ENCODE results near the gene FAM167B.

Gene FAM167B

GRCh38 chr1:32246888-32247273 lies at the start of gene FAM167B:
Gene FAM167B (plus strand): TSS chr1:32247222. CDS start chr1:32247422, 200 bp downstream.
- DNase-seq, result no peak

- DNase-seq, result no peak
These were observed 49.2 kb upstream of the FAM167B start for GRCh38 chr1:32197837-32198236.

DNA sequence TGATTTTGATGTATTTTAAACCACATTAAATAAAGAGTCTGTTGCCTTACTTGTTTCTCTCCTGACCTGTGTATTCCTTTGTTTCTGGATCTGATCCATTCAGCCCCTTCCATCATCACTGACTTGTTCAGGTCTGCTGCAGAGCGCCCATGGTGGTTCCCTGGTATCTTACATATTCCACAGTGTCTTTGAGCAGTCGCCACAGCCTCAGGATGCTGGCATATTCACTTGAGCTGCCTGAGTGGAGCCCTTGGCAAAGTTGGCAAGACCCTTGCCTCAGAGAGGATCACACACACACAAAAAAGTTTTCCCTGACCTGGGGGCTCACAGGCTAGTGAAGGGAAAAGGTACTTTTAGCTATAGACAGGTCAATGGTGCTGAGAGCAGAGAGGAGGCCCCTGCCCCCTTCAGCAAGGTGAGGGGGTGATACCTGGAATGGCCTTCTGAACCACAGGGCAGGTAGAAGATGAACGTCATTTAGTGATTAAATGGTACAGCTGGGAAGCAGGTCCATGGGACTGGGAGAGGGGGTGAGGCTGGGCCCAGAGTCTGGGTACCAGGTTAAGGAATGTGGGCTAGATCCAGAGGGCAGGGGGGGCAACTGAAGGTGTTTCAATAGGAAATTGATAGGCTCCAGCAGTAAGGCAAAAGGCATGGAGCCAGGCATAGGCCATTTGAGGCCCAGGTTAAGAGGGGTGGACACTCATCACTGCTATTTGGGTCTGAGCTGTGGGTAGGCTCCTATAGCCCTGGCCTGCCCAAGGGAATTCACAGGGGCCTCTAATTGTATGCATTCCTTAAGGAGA lies 48.6 kb upstream of the FAM167B start:
- no peak for DNase-seq

GRCh38 chr1:32199043-32199716 lies 47.8 kb upstream of the FAM167B start:
- no peak for DNase-seq

GRCh38 chr1:32199717-32200072 lies 47.3 kb upstream of the FAM167B start:
- no peak for DNase-seq

DNA sequence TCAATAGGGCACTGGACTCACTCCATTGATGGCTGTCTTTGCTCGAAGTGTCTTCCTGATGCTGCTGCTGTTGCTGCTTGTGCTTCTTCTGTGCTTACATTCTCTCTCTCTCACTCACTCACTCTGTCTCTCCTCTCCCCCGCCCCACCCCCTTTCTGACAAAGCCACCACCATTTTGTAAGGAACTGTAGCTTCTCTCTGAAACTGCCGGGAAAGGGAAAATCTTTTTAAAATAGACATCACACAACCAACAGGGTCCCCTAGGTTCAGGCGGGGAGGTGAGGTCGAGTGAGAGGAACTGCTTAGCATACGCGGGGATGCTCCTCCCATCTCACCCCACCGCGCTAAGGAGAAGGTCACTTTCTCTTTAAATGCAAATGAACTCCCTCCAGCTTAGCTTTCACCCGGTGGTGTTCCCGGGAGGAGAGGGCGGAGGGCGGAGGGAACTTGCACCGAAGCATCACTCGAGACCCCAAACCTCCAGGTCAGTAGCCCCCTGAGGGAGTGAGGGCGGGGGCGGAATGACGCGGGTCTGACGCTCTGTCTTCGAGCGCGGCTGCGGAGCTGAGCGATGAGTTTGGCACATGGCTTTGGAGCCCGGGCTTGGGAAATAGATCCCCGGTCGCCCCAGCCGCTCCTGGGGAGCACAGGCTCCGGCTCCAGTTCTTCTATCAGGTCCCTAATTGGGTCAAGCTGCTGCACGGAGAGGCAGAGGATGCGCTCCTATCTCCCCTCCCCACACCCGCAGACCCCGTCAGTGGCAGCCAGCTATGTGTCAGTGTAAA lies 46.6 kb upstream of the FAM167B start, which contains the start of gene CCDC28B:
TSS of gene CCDC28B (plus strand) at position 370 of the 785 bp plus-strand sequence. CDS start 1,341 bp downstream, outside the sequence.
- DNase-seq, result peak; percentile 31

DNA sequence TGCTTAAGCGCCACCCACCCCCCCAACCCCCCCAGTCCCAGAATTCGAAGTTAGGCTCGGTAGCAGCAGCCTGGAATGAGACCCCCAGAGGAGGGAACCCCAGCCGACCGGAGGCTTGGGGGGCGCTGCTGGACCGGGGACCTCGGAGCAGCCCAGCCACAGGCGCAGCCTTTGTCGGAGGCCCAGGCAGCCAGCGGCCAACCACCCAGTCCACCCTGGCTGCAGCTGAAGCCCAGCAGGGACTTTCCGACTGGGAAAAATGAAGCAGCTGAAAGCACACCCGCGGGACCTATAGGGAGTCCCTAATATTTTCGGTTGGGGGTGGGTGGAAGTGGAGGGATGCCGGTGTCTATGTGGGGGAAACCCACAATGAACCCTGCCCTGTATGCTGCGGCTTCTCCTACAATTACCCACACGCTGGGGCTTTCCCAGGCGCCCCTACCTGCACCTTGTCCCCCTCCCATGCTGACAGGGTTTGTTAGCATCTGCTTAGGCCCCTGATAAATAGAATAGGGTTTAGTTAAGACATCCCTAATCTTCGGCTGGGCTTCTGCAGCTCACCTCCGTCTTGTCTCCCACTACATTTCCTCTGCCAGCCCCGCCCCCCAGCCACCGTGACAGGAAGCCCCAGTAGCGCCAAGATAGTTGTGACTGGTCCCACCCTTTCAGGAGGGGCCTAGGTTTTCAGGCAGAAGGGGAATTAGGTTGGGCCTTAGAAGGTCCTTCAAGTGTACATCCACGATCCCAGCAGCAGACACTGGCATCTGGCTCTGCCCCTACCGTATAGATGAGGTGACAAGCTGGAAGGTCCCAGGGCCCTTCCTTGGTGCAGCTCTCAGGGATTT lies 45.8 kb upstream of the FAM167B start:
- DNase-seq, result no peak

GRCh38 chr1:32204943-32205361 lies 42.1 kb upstream of the FAM167B start:
- DNase-seq, result no peak

DNA sequence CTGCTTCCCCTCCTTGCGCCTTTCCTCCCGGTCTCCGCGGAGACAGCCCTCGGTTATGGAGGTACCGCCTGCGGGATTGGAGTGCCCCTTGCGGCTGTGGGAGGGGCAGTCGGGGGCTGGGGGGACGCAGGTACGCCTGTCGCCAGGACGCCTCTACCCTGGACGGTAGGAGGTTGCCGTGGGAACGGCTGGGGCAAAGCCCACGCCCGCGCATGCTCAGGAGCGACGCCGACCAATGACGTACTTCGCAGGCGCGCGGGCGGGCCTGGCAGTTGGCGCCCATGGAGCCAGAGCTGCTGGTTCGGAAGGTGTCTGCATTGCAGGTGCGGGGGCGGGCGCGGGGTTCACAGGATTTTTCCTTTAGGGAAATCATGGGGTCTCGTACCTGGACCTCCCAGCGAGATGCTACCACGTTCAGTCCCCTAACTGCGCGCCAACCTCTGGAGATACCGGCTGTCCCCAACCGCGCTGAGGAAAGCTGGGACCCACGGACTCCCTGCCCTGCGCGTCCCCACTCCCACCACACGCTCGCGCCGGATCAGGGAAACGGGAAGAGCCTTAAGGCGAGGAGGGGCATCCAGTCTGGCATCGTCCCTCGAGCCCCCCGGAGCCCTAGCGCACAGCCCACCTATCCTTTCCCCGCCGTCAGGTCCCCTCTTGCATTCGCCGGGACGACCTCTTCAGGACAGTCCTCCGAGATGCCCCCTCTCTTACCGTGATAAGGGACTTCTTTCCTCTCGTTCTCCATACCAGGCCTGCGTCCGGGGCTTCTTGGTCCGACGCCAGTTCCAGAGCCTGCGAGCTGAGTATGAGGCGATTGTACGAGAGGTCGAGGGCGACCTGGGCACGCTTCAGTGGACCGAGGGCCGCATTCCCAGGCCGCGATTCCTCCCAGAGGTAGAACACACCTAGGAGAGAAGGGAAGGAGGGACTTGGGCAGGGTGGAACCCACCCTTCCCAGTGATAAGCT lies 41.3 kb upstream of the FAM167B start, which contains the start of gene IQCC:
TSS of gene IQCC (plus strand) at position 271 of the 970 bp plus-strand sequence. CDS start at position 282, 11 bp downstream.
- peak; percentile 37 for DNase-seq

GRCh38 chr1:32208469-32208868 lies 38.6 kb upstream of the FAM167B start:
- no peak for DNase-seq

GRCh38 chr1:32208891-32209328 lies 38.1 kb upstream of the FAM167B start, which contains the start of gene DCDC2B:
Gene DCDC2B (plus strand): TSS chr1:32209089. CDS start chr1:32209094, 5 bp downstream.
- DNase-seq, result peak; percentile 66

DNA sequence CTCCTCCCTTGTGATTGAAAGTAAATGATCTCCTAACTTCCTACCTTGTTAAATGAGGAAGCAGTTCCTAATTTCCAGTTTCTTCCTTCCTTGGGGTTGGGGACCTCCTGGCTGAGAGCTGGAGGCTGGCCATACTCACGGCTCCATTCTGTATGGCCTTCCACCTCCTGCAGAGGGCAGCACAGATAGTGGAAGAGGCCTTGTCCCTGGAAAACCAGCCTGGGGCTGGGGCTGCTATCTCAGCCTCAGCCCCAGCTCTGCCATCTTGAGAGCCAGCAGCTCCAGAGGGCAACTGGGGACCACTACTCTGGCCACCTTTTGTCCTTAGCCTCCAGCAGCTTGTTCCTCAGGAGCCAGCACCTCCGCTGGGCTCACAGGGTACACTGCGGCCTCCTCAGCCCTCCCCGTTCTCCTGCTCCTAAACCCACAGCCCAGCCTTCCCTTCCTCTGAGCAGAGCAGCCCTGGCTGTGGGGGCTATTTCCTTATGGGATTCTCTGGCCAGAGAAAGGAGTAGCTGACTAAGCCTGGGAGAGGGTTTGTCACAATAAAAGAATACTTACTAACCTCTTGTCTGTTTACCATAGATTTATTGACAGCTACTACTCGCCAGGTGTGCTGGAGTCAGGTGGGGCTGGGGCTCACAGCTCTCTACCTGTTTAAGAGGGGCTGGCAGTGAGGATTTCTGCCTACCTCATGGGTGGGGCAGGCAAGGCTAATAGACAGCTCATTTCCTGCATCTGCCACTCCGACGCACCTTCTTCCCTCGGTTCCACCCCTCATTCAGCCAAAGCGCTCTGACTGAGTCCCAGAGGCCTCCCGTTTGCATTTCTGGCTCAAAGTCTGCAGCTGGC lies 31.2 kb upstream of the FAM167B start:
- DNase-seq, result no peak

- DNase-seq, result no peak
These were observed 30.5 kb upstream of the FAM167B start for GRCh38 chr1:32216566-32216965.

DNA sequence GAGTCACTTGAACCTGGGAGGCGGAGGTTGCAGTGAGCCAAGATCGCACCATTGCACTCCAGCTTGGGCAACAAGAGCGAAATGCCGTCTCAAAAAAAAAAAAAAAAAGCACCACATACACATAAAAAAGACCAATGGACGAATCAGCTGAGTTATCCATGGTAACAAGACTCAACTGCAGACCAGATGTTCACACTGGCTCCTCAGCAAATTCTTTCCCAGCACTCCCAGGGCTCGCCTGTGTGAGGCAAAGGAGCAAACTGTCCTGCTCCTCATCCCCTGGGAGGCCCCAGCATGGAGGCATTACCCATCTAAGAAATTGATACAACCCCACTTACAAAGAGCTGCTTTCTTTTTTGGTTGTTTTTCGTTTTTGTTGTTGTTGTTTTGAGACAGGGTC lies 28.0 kb upstream of the FAM167B start:
- DNase-seq, result no peak

DNA sequence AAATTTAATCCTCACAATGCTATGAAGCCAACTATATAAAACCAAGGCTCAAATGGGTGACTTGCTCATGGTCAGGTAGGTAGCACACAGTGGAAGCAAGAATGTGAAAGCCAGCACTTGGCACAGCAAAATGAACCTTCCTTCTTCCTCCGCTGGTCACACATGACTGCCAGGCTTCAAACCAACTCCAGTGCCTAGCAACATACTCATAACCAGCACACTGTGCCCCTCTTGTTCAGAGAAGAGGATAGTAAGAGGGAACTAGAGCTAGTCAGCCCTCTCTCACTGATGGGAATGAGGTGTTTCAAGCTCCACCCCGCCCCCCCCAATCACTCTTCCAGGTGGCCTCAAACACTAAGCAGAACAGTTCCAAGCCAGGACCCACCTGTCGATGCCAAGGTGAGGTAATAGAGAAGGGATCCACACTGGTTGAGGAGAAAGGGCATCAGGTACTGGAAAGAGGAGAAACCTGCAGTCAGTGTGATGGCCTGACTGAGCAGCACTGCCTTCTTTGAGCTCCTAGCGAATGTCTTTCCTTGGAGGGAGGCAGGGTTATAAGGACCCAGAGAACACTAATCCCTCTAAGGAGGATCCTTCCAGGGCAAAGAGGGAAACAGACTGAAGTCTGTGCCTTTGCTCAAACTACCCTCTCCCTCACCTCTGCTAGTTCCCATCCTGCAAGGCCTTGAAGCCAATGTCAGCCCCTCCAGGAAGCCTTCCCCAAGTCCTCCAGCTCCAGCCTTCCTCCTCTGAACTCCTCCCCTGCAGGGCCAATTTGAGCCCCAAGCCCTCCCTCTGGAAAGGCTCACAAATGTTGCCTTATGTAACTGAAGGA lies 26.1 kb upstream of the FAM167B start:
- no peak for DNase-seq

GRCh38 chr1:32221581-32221979 lies 25.4 kb upstream of the FAM167B start:
- no peak for DNase-seq

DNA sequence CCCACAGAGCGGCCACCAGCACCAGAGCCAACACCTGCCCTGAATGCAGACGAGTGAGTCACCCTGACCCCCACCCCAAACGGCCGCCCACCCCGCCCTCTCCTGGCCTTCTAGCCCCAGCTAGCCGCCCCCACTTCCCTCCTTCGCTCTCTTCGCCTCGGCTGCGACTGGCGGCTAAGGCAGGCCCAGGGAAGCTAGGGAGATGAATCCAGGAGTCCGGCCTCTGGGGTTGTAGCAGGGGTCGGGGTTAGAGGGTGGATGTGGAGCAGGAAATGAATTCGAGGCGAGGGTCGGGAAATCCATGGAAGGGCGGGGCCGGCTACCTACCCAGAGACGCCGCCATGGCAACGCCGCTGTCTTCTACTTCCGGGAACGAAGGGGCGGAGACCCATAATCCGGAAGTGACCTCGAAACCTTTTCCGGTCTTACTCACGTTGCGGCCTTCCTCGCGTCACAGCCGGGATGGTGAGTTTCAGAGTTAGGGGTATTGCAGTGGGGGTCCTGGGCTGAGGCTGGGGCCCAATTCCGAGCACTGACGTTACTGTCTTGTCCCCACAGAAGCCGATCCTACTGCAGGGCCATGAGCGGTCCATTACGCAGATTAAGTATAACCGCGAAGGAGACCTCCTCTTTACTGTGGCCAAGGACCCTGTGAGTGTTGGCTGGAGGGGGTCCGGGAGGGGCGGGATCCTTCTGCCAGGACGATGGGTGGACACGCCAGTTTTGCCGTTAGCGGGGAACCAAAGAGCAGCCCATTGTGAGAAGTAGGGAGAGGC lies 24.9 kb upstream of the FAM167B start, which contains the start of the genes EIF3I and TMEM234:
TSS of gene EIF3I (plus strand) at position 428 of the 776 bp plus-strand sequence. CDS start at position 463, 35 bp downstream.
TSS of gene TMEM234 (minus strand) at position 374 of the 776 bp plus-strand sequence. CDS start at position 343, 31 bp downstream.
- peak; percentile 57 for DNase-seq

GRCh38 chr1:32223683-32224082 lies 23.3 kb upstream of the FAM167B start:
- no peak for DNase-seq

Measured in NCI-H1436 treated with DMSO at 0.1 percent for 48 hours (cell line).